Middle frontal gyrus (tissue), 1 donor: ENCODE data around the gene TUBB3.
A peak's percentile ranks its signal among the peaks of the same experiment; 100 is the strongest.
"Not testable (repeated sequence)": the region's sequence is repeated elsewhere in the genome, so short reads cannot be mapped to it uniquely, and the experiment has no call there.

ENCODE experiments used
- DNase-seq: peaks from one replicate; pipeline ENCODE4 v3.0.0-alpha.2; 2015; ENCODE audit warnings: low spot score; ENCODE audit errors: extremely low spot score

TUBB3 gene

GRCh38 chr16:89922884-89923639 lies at the start of gene TUBB3:
Gene TUBB3, plus strand, starts transcription at chr16:89923342. Its CDS starts 60 bp downstream, at chr16:89923402.
- DNase-seq = peak; percentile 73

DNA sequence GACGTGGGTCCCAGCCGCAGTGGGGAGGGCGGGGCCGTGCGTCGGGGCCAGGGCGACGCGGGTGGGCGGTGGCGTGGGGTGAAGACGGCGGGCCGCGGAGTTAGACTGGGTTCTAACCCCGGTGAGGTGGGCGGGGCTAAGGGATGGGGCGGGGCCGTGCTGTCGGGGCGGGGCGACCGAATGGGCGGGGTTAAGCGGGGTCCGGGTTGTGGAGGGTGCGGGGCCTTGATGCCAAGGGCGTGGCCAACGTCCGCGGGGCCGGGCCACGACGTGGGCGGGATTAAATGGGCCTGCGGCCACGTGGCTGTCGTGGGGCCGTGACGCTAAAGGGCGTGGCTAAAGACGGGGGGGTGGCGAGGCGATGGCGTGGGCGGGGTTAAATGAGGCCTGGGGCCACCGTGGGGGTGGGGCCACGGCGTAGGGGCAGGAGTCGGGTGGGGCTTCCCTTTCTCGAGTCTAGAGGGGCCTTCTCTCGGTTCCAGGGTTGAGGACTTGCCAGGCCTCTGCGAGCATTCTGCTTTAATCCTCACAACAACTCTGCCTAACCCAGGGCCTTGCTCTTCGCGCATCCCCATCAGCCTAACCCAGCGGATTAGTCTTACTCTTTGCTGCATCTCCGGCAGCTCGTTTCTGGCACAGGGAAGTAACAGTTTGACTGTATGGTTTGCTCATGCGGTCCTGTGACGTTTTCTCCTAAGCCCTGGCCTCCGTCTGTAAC lies 49.0 kb upstream of the TUBB3 start:
- peak; percentile 76 for DNase-seq

DNA sequence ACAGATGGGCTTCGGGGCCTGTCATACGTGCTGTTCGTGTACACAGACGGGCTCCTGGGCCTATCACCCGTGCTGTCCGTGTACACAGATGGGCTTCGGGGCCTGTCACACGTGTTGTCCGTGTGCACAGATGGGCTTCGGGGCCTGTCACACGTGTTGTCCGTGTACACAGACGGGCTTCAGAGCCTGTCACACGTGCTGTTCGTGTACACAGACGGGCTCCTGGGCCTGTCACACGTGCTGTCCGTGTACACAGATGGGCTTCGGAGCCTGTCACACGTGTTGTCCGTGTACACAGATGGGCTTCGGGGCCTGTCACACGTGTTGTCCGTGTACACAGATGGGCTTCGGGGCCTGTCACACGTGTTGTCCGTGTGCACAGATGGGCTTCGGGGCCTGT lies 44.0 kb upstream of the TUBB3 start:
- DNase-seq = not testable (repeated sequence)

DNA sequence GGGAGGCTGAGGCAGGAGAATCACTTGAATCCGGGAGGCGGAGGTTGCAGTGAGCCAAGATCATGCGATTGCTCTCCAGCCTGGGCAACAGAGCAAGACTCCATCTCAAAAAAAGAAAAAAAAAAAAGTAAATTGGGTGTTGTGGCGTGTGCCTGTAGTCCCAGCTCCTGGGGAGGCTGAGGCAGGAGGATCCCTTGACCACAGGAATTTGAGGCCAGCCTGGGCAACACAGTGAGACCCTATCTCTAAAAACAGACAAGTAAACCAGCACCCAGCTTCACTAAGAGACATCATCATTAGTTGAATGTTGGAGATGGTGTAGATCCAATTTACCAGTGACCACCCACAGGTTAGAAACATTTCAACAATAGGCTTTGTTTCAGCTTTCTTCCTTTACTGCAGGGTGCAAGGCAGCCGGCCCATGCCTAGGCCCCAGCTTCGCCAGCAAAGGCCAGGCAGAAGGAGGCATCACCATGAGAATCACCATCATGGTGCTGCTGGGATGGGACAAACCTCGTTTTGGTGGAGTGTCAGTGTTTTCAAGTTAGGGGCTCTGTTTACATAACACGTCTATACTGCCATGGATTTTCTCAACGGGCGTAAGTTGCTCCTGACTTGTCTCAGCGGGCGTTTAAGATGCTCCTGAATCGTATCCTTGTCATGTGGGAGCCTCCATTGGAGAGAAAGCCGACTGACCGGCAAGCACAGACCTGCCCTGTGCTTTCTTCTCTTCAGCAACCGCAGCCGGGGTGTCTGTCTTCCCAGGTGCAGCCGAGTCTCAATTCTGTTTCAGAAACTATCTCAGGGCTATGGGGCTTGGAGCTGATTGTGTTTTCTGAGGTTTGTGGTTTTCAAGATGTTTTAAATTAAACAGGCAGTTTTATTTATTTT lies 42.4 kb upstream of the TUBB3 start:
- no peak for DNase-seq

DNA sequence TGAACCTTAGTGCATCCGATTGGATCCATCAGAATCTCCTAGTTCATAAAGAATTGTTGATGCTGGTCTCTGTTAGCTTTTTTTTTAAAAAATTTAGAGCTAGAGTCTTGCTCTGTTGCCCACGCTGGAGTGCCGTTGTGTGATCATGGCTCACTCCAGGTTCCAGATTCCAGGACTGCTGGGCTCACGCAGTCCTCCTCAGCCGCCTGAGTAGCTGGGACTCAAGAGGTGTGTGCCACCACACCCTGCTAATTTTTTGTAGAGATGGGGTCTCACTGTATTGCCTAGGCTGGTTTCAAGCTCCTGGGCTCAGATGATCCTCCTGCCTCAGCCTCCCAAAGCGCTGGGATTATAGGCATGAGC lies 41.8 kb upstream of the TUBB3 start:
- DNase-seq = no peak

DNA sequence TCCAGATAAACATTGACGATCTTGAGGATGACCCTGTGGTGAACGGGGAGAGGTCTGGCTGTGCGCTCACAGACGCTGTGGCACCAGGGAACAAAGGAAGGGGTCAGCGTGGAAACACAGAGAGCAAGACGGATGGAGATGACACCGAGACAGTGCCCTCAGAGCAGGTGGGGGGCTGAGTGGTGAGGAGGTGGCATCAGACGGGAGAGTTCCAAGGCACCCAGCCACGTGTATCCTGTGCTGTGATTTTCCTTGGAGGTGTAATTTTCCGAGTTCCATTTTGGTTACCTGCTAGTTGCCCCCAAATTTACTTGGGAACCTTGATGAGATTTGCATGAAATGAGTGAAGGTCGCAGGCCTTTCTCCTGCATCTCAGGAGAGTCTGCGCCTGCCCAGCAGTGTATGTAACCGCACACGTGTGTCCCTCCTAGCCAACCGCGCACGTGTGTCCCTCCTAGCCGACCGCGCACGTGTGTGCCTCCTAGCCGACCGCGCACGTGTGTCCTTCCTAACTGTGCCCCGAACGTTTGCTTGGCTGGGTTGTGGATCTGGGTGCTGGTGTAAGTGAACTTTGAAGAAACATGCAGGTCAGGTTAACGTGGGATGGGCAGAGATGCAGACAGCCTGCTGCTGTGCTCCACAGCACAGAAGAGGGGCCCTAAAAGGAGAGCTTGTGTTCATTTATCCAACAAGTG lies 39.6 kb upstream of the TUBB3 start:
- no peak for DNase-seq

DNA sequence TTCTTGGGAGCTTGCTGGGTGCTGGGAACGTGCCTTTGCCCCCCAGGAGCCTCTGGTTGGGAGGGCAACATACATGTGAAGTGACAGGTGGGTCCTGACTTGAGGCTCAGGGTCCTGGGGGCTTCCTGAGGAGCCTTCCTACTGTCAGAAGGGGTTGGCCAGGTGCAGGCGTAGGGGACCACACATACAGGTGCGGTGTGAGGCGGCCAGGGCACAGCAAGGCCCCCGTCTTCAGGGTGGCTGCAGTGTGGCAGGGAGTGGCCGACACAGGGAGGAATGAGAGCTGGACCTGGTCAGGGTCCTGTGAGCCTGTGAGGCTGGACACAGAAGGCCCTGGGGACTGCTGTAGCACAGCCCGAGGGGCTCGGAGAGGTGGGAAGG lies 39.1 kb upstream of the TUBB3 start:
- no peak for DNase-seq

DNA sequence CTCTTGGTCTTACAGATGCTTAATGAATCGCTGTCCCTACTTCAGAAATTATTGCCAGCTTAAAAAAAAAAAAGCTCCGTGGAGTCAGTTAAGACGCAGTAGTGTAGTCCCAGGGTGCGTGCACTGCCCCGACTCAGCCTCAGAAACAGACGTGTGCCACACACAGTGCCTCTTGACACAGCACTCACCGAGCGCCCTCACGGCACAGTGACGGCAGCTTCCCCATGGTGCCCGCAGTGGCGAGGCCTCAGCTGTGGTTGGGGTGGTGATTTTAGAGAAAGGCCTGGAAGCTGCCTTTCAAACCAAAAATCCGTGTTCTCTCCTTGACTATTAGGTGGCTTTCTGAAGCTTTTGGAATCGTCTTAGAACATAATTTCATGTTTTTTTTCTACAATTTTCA lies 35.9 kb upstream of the TUBB3 start:
- no peak for DNase-seq

- DNase-seq = no peak
Measured at GRCh38 chr16:89890200-89890599, 32.9 kb upstream of the TUBB3 start.

DNA sequence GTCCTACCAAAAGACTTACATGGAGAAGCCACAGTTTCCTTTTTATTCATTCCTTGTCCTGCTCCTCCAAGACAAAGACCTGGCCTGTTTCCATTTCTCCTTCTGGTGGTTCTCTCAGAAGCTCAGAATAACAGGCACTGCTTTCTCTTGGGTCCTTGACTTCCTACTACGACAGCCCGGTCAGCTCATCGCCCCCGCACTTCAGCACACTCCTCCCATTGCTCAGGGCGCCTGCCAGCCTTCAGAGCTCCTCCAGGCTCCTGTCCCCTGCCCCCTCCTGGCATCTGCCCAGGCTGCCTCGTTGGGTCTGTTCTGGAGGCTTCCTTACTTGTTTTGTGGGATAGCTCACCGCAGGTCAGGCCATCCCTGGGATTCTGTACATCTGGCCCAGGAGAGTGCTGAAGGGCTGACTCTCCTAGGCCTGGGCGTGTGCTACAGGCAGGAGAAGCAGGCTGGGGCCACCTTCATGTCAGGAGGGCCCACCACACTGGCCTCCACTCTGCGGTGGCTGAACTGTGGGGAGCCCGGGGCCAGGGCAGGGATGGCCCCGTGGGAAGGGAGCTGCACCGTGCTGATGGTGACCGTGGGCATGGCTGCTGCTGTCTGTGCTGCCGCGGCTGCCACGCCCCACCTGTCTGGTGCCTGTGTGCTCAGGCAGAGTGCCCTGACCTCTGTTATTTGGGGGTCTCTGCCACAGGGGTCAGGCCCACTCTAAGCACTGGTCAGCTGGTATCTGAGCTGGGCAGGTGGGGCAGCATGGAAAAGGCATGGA lies 32.1 kb upstream of the TUBB3 start:
- no peak for DNase-seq

- DNase-seq = no peak
Measured at GRCh38 chr16:89892055-89892630, 31.0 kb upstream of the TUBB3 start.

- DNase-seq = no peak
Measured at GRCh38 chr16:89892635-89893034, 30.5 kb upstream of the TUBB3 start.

- no peak for DNase-seq
Measured at GRCh38 chr16:89893642-89894548, 29.2 kb upstream of the TUBB3 start.

GRCh38 chr16:89895482-89896250 lies 27.5 kb upstream of the TUBB3 start:
- no peak for DNase-seq

DNA sequence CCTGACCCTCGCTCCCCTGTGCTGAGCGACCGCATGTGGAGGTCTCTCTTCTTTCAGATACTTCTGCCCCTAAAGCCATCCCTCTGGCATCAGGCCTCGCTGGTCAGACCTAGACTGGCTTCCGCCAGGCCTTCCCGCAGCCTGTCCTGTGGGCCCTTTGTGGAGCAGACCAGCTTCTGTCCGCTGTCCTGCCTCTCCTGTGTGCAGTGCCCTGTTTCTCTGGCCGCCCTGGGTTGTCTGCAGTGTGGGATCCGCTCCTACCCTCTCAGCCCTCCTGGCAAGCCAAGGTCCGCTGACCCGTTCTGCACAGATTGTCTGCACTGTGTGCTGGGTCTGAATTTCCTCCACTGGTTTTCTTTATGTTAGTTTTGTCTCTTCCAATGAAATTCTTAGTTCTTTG lies 25.9 kb upstream of the TUBB3 start:
- DNase-seq = no peak

GRCh38 chr16:89898201-89898967 lies 24.8 kb upstream of the TUBB3 start:
- DNase-seq = no peak

DNA sequence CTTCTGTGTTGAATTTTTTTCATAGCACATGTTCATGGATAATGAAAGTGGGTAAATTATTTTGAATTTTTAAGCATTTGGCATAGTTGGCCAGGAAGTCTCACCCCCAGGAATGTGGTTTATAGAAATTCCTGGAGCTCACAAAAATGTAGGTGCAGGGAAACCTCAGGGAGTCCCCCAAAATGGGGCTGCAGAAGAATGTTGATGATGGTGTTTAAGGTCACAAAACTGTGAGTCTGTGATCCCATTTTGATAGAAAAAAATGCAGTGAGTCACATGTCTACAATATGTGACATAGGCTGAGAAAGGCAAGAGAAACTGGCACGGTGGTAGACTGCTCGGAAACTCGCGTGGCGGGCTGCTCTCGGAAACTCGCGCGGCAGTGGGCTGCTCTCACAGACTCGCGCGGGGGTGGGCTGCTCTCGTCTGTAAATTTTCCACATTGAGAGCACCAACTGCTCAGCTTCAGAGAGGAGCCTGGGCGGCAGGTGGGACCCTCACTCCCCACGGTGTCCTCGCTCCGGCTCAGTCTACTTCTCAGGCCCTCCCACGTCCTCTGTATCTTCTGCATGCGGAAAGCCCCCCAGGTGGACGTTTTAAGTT lies 23.2 kb upstream of the TUBB3 start:
- no peak for DNase-seq
